ENCODE results near the gene GNA12. TPM values are rescaled to one million over a fixed set of nuclear protein-coding genes. Genes with fewer than 3 reads are reported as not detected.

GNA12 gene
- total RNA-seq, 1 donor from 2014 or later = 43.0 TPM

- no peak for TF ChIP-seq CTCF (IDR thresholded peaks at IDR 0.05; ENCODE audit: borderline replicate concordance)
- H3K9me3 ChIP-seq (replicated peaks) = no peaks in the 10 kb centered on the region
- H3K27me3 ChIP-seq (ENCODE audit: low read depth) = no peaks in the 10 kb centered on the region
- H3K4me3 ChIP-seq = no peak overlapping the region
- no peak for DNase-seq
- intact Hi-C loops (cut with micrococcal nuclease) = no loop called here
- H3K4me1 ChIP-seq = peaks cover 80% of the 10 kb centered on the region
- H3K36me3 ChIP-seq = no peaks in the 10 kb centered on the region
- H3K27ac ChIP-seq (replicated peaks) = no peak overlapping the region
Measured at GRCh38 chr7:2829040-2829439, 15.1 kb downstream of the GNA12 start.

DNA sequence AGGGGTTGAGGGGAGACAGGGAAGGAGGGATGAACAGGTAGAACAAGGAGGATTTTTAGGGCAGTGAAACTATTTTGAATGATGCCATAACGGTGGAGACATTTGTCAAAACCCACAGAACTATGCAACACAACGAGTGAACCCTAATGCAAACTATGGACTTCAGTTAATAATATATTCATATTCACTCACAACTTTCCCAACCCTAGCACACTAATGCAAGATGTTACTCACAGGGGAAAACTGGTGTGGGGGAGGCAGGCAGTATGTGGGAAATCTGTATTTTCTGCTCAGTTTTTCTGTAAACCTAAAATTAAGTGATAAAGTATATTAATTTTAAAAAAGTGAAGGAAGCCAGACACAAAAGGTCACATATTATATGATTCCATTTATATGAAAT lies 17.3 kb downstream of the GNA12 start:
- TF ChIP-seq CTCF (IDR thresholded peaks at IDR 0.05; ENCODE audit: borderline replicate concordance) = no peak
- intact Hi-C loops (cut with micrococcal nuclease) = no loop called here
- Histone ChIP-seq H3K9me3 (replicated peaks) (no peaks in the 10 kb centered on the region), H3K36me3 (no peaks in the 10 kb centered on the region), H3K4me1 (peaks cover 82% of the 10 kb centered on the region), H3K27me3 (ENCODE audit: low read depth) (no peaks in the 10 kb centered on the region), H3K27ac (replicated peaks) (no peak overlapping the region), H3K4me3 (no peak overlapping the region)
- no peak for DNase-seq

DNA sequence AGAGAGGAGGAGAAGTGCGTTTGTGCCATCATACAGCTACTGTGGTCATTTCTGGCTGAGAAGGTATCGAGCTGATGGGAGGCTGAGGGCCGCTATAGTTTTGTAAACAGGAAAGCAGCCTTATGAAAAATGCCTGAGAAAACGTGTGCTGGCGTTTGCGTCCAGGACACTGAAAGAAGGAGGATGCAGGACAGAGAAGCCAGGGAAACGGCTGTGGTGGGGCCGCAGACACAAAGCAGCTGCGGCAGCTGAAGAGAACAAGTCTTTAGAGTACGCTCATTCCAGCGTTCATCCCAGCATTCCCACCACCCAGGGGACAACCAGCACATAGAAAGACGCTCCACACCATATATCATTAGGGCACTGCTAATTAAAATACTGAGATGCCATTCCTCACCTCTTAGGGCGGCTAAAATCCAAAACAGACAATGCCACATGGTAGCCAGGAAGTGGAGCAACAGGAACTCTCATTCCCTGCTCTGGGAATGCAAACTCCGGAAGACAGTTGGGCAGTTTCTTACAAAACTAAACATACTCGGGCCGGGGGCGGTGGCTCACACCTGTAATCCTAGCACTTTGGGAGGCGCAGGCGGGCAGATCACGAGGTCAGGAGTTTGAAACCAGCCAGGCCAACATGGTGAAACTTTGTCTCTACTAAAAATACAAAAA lies 18.4 kb downstream of the GNA12 start:
- Histone ChIP-seq H3K27ac (replicated peaks) (peak overlapping the region; percentile 28), H3K4me3 (no peak overlapping the region), H3K4me1 (peaks cover 84% of the 10 kb centered on the region), H3K9me3 (replicated peaks) (no peaks in the 10 kb centered on the region), H3K36me3 (no peaks in the 10 kb centered on the region), H3K27me3 (ENCODE audit: low read depth) (no peaks in the 10 kb centered on the region)
- DNase-seq = no peak
- intact Hi-C loops (cut with micrococcal nuclease) = no loop called here
- no peak for TF ChIP-seq CTCF (IDR thresholded peaks at IDR 0.05; ENCODE audit: borderline replicate concordance)

- Histone ChIP-seq H3K4me3 (no peak overlapping the region), H3K9me3 (replicated peaks) (no peaks in the 10 kb centered on the region), H3K36me3 (no peaks in the 10 kb centered on the region), H3K4me1 (peaks cover 84% of the 10 kb centered on the region), H3K27me3 (ENCODE audit: low read depth) (no peaks in the 10 kb centered on the region), H3K27ac (replicated peaks) (peak overlapping the region; percentile 28)
- no peak for TF ChIP-seq CTCF (IDR thresholded peaks at IDR 0.05; ENCODE audit: borderline replicate concordance)
- no peak for DNase-seq
- intact Hi-C loops (cut with micrococcal nuclease) = no loop called here
Measured at GRCh38 chr7:2824678-2825461, 19.2 kb downstream of the GNA12 start.

GRCh38 chr7:2824026-2824677 lies 20.0 kb downstream of the GNA12 start:
- H3K4me1 ChIP-seq = peaks cover 84% of the 10 kb centered on the region
- no peaks in the 10 kb centered on the region for H3K36me3 ChIP-seq
- no peak for DNase-seq
- no peaks in the 10 kb centered on the region for H3K27me3 ChIP-seq (ENCODE audit: low read depth)
- H3K27ac ChIP-seq (replicated peaks) = peak overlapping the region; percentile 28
- TF ChIP-seq CTCF (IDR thresholded peaks at IDR 0.05; ENCODE audit: borderline replicate concordance) = no peak
- intact Hi-C loops (cut with micrococcal nuclease) = no loop called here
- no peaks in the 10 kb centered on the region for H3K9me3 ChIP-seq (replicated peaks)
- no peak overlapping the region for H3K4me3 ChIP-seq
